Measurements from ENCODE around the gene PIEZO2.
"Not testable (repeated sequence)": the region's sequence is repeated elsewhere in the genome, so short reads cannot be mapped to it uniquely, and the experiment has no call there.

PIEZO2 gene

DNA sequence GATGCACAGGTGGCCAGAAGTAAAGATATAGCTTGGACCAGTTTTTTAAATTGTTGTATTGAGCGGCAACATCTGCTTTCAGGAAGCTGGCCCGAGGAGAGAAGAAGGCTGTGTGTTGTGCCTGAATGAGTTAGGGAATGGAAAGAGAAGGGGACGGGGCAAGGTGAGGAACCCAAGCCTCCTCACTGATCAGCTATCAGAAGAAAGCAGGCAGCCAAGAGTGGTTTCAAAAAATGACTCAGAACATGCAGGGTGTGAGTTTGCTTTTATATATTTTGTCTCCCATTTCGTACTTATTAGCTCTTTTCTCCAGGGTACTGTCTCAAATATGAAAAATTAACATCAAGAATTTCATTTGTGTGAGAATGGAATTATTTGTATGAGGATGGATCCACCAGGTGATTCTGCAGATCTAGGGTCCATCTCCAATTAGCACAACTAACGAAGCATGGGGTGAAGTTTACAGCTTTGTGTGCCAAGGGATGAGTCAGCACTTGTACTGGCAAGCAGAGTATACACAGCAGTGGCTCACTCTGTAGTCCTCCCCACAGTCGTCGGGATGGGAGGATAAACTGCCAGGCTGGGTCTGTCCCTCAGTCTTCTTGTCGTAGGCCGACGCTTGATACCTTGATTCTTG lies 175.7 kb downstream of the PIEZO2 start:
- DNase-seq (ENCODE audit: low read depth): no peak

DNA sequence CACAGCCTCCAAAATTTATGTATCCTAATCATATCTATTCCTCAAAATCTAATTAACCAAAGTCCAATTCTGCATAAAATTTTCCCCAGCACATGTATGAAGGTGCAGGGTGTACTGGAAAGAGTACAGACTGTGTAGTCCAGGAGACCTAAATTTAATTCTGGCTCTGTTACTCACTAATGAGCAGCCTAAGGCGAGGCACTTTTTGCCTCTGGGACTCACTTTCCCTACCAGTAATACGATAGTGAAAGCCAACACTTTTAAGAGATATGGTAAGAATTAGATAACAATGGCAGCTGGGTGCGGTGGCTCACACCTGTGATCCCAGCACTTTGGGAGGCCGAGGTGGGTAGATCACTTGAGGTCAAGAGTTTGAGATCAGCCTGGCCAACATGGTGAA lies 177.7 kb downstream of the PIEZO2 start:
- no peak for DNase-seq (ENCODE audit: low read depth)

DNA sequence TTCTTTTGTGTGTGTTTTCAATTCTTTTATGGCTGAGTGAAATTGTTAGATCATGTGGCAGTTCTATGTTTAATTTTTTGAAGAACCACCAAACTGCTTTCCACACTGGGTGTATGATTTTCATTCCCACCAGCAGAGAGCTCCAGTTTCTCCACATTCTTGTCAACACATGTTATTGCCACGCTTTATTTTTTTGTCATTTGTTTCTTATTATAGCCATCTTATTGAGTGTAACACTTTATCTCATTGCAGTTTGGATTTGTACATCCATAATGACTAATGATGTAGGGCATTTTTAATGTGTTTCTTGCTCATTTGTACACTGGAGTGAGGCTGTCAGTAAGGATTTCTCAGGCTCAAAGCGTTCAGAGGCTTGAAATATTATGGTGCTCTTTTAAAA lies 184.2 kb downstream of the PIEZO2 start:
- no peak for DNase-seq (ENCODE audit: low read depth)

DNA sequence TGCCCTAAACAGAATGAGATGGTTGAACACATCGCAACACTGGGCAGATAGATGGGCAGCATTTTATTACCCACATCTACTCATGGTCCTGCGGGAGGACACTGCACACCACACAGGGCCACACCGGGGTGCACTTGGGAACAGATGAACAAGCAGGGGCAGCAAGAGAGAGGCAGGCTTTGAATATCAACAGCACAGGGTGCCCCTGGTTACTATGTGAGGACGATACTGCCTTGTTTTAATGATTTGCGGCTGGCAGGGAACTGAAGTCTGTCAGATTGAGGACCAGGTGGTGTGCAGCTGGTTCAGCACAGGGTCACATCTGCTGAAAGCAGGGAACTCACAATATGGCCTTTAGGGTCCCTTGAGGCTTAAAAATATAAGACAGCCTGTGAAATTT lies 195.7 kb downstream of the PIEZO2 start:
- no peak for DNase-seq (ENCODE audit: low read depth)

DNA sequence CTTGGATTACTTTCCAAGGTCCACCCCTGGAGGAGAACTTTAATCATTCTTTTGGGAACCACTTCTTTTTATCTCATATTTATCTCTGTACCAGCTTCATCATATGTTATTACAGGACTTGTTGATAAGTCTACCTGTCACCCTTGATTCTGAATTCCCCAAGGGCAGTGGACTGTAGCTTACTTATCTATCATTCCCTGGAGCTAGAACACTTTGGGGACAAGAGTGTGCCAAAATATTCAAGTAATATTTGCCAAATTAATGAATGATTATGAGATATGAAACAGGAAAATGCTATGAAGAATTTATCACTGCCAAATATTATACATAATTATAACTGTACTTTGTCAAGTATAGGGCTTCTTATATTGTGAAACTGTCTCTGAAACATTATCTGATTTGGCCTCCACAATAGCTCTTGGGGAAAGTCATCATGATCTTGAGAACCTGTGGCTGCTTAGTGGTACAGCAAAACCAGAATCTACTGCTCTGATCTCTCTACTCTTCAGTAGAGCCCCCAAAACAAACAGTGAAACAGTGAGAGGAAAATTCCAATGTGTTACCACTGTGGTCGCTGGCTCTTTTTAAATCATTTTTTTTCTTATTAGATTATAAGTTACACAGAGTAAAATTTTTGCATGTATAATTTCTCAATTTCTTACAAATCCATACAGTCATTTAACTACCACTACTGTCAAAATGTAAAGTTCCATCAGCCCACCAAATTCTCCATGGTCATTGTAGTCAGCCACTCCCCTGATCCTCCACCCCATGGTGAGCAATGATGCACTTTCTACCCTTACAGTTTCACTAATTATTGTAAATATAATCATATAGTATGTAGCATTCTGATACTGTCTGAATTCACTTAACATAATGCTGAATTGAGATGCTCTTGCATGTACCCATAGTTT lies 197.5 kb downstream of the PIEZO2 start:
- no peak for DNase-seq (ENCODE audit: low read depth)

DNA sequence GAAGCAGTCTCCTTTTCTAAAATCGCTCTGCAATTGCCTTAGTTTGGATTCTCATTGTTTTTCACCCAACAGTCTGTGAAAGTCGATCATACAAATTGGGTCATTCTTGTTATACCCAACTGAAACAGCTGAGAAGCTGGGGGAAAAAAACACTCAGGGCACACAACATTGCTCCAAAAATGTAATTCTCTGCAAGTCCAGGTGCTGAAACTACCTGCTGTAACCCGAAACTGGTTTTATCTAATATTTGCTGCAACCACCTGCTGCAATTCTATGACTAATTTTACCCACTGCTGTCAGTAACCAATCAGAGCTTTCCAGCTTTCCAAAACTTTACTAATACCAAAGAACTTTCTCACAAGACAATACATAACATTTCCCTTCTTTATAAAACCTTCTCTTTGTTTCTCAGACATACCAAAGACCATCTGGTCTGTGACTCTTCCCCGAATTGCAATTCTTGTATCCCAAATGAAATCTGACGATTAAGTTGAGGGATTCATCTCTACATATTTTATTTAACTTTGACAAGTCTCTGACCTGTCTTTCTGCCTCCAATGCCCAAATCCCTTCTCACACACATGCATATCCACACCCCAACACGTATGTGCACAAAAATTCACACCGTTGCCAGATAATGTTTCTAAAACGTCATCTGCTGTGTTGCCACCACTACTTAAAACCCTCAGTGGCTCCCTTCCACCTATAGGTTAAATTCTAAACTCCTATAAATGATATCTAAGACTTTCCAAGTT lies 198.3 kb downstream of the PIEZO2 start:
- DNase-seq (ENCODE audit: low read depth): no peak

DNA sequence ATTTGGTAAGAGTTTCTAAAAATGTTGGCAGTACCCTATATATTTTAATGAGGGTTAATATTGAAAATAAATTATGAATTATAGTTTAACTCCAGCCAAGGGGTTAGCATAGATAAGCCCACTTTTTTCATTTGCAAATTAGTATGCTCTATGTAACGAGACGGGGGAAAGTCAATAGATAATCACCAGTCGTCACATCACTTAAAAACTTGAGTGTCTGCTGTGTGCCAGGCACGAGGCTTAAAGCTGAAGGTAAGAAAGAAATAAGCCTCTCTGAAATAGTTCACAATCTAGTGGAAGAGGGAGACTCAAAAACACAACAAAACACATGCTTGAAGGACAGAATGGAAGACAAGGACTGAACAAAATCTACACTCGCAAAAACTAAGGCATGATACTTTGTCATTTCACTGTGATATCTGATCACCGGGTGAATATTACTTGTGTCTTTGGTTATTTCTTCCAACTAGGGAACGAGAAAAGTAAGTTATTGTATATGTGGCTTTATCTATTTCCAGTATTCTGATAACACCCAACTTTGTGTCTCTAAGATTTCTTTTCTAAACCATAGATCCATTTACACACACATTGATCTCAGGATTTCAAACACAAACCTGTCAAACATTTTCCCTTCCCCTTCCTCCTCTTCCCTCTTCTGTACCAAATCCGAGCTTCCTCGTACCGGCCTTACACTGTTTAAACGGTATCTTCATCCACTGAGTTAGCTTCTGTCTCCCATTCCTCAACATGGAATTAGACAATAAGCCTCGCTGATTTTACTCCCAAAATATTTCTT lies 199.1 kb downstream of the PIEZO2 start:
- DNase-seq (ENCODE audit: low read depth): no peak

DNA sequence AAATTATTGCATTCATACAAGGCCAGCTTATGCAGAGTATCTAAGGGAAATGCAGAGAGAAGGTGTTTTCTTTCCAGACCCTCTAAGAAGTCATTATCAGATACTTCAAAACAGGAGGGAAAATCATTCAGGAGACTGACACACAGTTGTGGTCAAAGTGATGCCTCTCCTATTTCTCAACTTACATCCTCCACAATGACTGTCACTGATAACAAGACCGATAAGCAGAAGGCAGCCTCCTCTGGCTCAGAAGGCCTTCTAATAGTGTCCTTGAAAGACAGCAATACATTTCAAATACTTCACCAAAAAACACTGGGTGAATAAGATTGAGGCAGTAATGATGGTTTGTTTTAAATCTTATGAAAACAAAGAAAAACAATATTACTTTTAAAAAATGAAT lies 199.7 kb downstream of the PIEZO2 start:
- no peak for DNase-seq (ENCODE audit: low read depth)

DNA sequence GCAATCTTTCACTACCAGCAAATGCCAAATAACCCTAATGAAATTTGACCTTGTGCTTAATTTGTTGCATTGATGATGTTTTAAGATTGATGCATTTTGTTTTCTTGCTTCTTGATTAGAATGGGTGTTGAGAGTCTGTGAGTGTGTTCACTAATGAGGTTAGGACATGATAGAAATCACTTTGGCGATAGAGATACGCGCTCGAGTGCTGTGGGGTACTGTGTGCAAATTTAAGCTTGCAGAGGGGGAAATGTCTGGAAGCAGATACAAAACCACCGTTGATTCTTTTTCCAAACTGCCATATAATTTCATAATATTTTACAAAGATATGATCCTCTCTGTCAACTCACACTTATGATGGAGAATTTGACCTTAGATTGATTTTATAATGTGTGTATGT lies 200.9 kb downstream of the PIEZO2 start:
- DNase-seq (ENCODE audit: low read depth): no peak

DNA sequence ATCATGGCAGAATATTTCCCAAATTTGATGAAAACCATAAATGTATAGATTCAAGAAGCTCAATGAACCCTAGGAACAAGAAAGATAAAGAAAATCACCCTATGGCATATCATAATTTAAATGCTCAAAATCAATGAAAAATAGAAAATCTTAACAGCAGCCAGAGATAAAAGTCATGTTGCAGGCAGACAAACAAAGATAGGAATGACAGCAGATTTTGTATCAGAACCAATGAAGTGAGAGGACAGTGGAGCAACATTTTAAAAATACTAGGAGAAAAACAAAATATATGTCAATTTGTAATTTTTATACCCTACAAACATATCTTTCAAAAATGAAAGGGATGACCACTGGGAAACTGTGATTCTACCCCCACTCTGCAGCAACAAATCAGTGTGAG lies 203.3 kb downstream of the PIEZO2 start:
- DNase-seq (ENCODE audit: low read depth): no peak

DNA sequence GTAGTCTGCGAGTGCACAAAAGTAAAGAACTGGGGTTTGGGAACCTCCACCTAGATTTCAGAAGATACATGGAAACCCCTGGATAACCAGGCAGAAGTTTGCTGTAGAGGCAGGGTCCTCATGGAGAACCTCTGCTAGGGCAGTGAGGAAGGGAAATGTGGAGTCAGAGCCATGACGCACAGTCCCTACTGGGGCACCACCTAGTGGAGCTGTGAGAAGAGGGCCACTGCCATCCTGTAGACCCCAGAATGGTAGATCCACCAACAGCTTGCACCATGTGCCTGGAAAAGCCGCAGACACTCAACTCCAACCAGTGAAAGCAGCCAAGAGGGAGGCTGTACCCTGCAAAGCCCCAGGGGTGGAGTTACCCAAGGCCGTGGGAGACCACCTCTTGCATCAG lies 206.4 kb downstream of the PIEZO2 start:
- DNase-seq (ENCODE audit: low read depth): no peak

DNA sequence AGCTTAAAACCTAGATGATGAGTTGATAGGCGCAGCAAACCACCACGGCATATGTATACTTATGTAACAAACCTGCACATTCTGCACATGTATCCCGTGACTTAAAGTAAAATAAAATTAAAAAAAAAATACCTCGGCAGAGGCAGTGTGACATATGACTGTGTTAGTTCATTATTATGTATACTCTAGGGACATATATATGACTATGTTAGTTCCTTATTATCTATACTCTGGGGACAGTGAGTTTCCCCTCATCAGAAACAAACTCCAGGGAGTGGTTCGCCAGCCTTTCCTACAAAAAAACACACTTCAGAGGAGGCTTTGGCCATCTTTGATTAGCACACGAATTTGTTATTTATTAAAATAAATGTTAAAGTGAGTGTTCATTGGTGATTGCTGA lies 209.5 kb downstream of the PIEZO2 start:
- DNase-seq (ENCODE audit: low read depth): no peak

DNA sequence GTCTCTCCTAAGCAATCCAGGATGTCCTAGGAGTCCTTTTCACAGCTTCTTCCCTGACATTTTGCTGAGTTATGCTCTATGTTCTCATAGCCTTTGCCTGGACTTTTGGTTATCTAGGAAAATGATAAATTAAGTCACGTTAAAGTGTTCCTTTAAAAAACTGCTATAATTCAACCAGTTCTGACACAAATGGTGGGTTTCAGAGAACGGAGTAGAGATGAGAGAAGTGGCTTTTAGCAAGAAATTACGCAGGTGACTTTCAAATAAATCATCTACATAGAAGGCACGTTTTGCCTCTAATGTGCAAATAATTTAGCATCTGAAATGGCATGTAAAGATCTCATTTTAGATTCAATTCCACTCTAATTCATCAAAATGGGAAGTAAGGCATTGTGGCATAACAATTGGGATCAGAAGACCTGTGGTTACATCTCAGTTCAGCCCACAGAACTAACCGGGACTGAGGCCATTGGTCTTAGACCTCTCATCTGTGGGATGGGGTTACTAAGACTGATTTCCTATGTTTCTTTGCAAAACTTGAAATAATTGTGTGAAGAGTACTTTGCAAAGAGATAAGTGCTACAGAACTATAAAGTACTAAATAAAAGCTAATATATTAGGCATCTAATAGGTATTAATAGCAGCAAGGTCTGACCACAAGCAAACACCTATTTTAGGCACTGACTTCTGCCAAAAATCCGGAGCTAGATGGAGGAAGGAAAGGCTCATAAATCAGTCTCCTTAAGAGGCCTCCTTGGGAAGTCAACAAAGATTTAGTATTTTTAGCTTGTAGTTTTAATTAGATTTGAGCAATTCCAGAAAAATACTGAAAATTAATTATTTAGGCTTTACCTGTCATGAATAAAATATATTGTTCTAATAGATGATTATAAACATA lies 211.4 kb downstream of the PIEZO2 start:
- no peak for DNase-seq (ENCODE audit: low read depth)

DNA sequence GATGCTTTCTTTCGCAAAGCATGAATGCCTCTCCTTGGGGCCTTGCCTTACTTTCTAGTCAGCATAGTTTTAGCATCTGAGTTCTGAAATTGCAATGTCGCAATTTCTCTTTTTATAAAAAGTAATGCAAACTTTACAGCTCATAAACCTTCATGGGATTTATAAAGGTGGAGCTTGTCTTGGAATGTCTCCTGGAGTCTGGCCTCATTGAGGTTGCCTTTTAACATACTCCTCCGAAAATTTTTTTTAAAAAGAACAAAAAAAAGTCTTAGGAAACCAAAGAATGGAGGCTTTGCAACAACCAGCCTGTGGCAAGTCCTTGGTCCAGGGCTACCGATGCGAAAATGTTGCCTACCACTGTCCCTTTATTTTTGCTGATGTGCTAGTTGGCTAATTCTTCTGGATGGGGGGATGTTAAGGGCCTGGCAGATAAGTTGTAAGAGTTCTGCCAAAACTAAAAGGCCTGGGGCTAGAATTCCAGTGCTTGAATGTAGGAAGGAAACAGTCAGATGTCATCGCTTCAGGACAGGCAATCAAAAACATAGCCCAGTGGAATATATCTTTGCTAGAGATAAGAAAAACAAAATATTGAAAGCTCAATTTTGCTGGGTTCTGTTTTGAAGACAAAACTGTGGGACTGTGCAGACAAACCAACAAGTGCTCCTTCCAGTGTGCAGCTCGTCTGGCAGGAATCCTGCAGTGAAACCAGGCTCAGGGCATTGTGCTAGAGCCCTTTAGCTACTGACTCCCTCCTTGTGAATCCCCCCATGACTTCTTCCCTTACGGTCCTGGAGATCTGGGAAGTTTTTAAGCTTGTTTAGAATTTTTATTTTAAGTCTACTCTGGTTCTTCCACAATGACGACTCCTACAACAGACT lies 213.0 kb downstream of the PIEZO2 start:
- DNase-seq (ENCODE audit: low read depth): no peak

DNA sequence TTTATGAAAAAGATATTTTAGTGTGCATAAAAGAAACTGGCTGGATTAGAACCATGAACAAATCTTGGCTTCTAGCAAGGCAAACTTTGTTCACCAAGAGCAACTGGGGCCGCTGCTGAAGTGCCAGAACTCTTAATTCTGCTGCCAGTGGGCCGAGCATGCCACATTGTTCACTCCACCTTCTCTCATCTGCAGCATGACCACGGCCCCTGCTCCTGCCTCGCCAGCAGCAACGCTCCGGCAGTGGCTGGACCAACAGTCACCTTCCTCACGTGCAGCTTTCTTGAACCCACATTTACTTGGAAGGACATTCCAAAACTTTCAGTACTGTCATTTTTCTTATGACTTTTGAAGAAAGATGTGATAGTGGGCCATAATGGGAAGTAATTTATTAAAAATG lies 213.8 kb downstream of the PIEZO2 start:
- no peak for DNase-seq (ENCODE audit: low read depth)

DNA sequence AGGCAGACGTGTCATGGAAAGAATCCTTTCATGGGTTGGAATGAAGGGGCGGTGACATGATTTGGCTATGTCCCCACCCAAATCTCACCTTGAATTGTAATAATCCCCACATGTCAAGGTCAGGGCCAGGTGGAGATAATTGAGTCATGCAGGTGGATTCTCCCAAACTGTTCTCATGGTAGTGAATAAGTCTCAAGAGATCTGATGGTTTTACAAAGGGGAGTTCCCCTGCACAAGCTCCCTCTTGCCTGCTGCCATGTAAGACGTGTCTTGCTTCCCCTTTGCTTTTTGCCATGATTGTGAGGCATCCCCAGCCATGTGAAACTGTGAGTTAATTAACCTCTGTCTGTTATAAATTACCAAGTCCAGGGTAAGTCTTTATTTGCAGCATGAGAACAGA lies 215.7 kb downstream of the PIEZO2 start:
- not testable (repeated sequence) for DNase-seq (ENCODE audit: low read depth)

DNA sequence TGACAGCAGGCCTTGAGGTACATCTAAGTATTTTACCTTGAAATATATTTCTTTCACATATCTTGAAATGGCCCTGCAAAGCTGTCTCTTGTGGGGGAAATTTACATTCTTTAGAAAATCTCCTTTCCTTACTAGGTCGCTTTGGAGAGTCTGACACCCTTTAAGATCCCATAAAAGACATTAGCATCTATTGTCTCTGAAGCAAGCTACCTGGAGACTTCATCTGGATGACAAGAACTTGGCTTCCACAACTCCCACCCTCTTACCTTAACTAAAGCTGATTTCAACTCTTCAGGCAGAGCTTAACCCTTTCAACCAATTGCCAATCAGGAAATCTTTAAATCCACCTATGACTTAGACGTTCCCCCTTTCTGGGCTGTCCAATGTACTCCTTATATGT lies 219.3 kb downstream of the PIEZO2 start:
- no peak for DNase-seq (ENCODE audit: low read depth)

DNA sequence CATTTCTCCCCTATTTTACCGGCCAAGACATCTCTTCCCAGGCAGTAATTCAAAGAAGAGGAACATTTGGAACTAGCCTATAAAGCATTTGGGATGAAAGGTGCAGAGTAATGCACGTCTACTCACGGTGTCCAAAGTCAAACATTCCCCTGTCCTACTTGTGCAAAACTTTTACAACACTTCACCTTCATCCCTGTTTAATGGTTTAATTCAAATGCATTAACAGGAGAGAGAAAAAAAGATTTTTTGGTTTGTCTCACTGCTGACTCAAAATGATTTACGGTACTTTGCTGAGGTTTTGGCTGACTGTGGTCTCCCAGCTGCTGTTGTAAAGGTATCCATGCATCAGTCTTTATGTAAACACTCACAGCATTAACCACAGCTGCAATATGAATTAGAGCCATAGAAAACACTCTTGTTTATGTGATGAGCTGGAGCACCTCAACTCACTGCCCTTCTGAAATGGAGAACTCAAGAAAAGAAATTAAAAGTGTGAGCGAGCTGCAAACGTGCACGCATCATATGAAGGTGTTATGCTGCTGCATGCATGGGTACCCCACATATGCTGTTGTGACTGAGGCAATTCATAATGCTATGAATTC lies 220.5 kb downstream of the PIEZO2 start:
- no peak for DNase-seq (ENCODE audit: low read depth)

DNA sequence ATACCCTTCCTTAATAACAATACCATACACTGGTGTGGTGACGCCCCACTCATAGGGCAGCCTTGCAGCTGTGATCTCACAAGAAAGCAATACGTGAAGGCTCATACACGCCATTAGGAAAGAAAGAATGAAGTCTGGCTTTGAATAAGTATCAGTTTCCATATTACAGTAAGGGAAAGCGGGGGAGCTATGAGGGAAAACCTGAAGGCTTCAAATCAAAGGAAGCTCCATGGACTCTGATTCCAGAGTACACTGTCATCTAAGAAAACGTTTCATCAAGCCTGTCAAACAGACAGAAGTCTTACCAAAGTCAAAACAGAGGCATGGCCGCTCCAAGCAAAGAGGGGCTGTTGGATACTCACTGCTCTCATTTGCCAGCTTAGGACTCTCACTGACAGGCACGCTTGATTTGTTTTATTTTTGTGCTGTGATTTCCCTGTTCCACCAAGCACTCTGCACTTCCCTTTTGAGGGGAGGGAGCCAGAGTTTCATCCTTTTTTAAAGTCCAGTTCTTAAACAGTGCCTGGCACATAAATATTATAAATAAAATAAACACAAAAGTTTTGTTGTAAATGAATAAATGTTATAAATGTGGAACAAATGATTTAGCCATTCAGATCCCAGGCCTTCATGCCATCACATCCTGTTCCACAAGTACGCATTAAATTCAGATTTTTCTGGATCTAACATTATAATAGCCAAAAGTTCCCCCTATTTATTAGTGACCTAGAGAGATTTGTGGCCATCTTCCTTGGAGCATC lies 221.2 kb downstream of the PIEZO2 start:
- DNase-seq (ENCODE audit: low read depth): no peak
